Aorta (tissue), 5 donors: ENCODE results near the gene TBC1D1. TPM values are rescaled to one million over a fixed set of nuclear protein-coding genes. Genes with fewer than 3 reads are reported as not detected.
A peak's percentile ranks its signal among the peaks of the same experiment; 100 is the strongest.

Experiments used
- ATAC-seq: fragments of 200-7000 bp; cut with Tn5 transposase; one replicate; pipeline ENCODE4 v1.9.1; 2022; ENCODE audit warnings: moderate library complexity; ENCODE audit not compliant: low FRiP score
- DNase-seq, 2 donors: peaks; one replicate each; pipeline ENCODE4 v3.0.0-alpha.2; 2020
- H3K27ac ChIP-seq, 2 donors: one replicate each; pipeline ENCODE4 v1.5.1; 2013; ENCODE audit warnings: low read length in 2 of 2, mild to moderate bottlenecking in 2 of 2, moderate library complexity in 2 of 2, control low read depth in 1 of 2, inconsistent platforms in 1 of 2, low read depth in 1 of 2
- H3K27me3 ChIP-seq, 2 donors: one replicate each; pipeline ENCODE4 v1.6.1; 2013; ENCODE audit warnings: control low read depth in 1 of 2, low read length in 1 of 2, mild to moderate bottlenecking in 1 of 2, moderate library complexity in 1 of 2; ENCODE audit not compliant: insufficient read depth in 2 of 2, control insufficient read depth in 1 of 2
- H3K36me3 ChIP-seq, 2 donors: one replicate each; pipeline ENCODE4 v1.6.1; 2013; ENCODE audit warnings: control low read depth in 1 of 2, low read length in 1 of 2, mild to moderate bottlenecking in 1 of 2; ENCODE audit not compliant: insufficient read depth in 2 of 2, control insufficient read depth in 1 of 2
- H3K4me1 ChIP-seq, 2 donors: one replicate each; pipeline ENCODE4 v1.6.1; 2013; ENCODE audit warnings: low read length in 2 of 2, control low read depth in 1 of 2, mild to moderate bottlenecking in 1 of 2, moderate library complexity in 1 of 2; ENCODE audit not compliant: insufficient read depth in 2 of 2, control insufficient read depth in 1 of 2
- H3K4me3 ChIP-seq, 2 donors: one replicate each; pipeline ENCODE4 v1.5.1; 2013; ENCODE audit warnings: low read length in 2 of 2, control low read depth in 1 of 2, mild to moderate bottlenecking in 1 of 2
- H3K9me3 ChIP-seq: one replicate; pipeline ENCODE4 v1.6.1; 2013; ENCODE audit warnings: mild to moderate bottlenecking, low read length; ENCODE audit not compliant: control insufficient read depth
- WGBS, 2 donors: extraction: QIAGEN DNeasy Blood & Tissue Kit; methylation state at CpG; one replicate each; pipeline ENCODE4 v1.1.7; 2013; 5-methylcytosine and 5-hydroxymethylcytosine counted together
- intact Hi-C, 2 donors: fragments of 100-400 bp; cut with DNase I; formaldehyde crosslinking; loops; one replicate each; pipeline versions ENCODE4 v1.14.2 to v1.15.0; 2022
- polyA plus RNA-seq, 2 donors: library from polyadenylated mRNA; stranded (reverse); fragments of 200-250 nt; gene quantifications; one replicate each; pipeline ENCODE4 v1.2.3, GENCODE V29; 2013
- total RNA-seq, 2 donors: library from RNA; stranded (reverse); fragmentation: NEBNext Ultra II Directional; extraction: Animal tissue kit (Norgen Biotek cat#: 25700); gene quantifications; one replicate each; pipeline ENCODE4 v1.2.1, GENCODE V29; 2021
- donor health status: healthy with polysubstance abuse.
- donor health status: Bipolar disorder and iron deficiency.
- donor health status: DM: no; HTN: no; CAD: no.
- donor health status: DM: no; HTN: no; CAD: no.
- donor health status: DM: yes; HTN: yes; CAD: no.

The TBC1D1 gene
- total and polyA plus RNA-seq, 4 donors: 66.4 to 219 (median 115) TPM

DNA sequence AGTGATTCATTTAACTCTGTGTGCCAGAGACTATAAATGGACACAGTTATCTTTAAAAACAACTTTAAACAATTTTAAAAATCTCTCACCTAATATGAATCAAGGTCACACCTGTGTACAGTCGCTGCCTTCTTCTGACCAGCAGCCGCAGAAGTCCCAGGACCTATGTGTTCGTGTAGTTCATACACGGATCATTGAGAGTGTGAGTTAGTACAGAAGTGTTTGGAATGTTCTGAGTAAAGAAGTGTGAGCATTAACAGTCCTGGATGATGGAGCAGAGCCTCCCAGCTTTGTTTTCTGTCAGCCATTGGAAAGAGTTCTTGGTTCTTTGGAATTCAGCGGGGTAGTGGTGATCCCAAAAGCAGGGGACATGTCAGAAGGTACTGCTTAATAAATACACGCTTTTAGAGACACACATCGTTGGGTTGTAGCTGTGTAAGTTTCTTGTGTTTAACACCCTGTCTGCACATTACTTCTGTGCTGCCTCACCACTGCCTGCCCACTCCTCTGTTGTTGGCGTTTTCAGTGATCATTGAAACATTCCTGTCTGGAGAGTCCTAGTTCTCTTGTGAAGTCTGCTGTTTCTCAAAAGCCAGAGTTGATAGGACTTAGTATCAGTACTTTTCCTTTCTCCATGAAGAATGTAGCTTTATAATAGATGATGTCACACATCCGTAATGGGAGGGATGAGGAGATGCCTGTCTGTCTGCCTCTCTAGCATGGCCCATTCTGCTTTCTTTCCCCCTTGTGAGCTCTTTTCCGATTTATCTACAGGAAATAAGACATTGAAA lies 159.9 kb downstream of the TBC1D1 start:
- intact Hi-C loops: no loop called here
- Histone ChIP-seq H3K9me3 (no peaks in the 10 kb centered on the region), H3K4me1 (peaks cover 0 to 2% of the 10 kb centered on the region in 2 donors), H3K36me3 (peaks cover 2 to 5% of the 10 kb centered on the region in 2 donors), H3K4me3 (no peak overlapping the region), H3K27ac (no peak overlapping the region), H3K27me3 (no peaks in the 10 kb centered on the region)
- ATAC-seq (peak; percentile 26), DNase-seq (no peak)
- WGBS, 2 donors: 43 to 49% methylated on average over 10 of the region's 10 CpGs

DNA sequence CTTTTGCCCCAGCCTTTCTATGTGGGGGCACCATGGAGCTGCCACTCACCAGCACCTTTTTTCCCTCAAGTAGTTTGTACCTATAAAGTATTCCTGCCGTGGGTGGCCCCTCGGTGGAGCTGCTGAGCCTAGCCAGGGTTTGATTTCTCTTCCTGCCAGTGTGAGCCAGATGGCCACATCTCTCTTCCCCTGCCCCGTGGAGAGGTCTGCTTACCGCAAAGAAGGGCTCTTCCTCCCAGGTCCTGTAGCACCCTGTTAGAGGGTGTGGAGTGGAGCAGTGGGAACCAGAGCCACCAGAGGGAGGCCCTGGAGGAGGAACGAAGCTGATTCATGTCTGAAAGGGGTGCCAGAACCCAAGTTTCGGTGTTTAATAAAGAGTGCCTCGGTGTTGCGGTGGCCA lies 164.7 kb downstream of the TBC1D1 start:
- peak; percentile 44 for ATAC-seq
- 56 to 57% methylated on average over 8 of the region's 8 CpGs for WGBS, 2 donors
- H3K27ac ChIP-seq: no peak overlapping the region
- intact Hi-C loops: no loop called here
- H3K4me1 ChIP-seq: no peaks in the 10 kb centered on the region
- H3K36me3 ChIP-seq: peaks cover 0 to 2% of the 10 kb centered on the region in 2 donors
- no peaks in the 10 kb centered on the region for H3K27me3 ChIP-seq
- H3K4me3 ChIP-seq: no peak overlapping the region
- DNase-seq: no peak
- H3K9me3 ChIP-seq: no peaks in the 10 kb centered on the region

DNA sequence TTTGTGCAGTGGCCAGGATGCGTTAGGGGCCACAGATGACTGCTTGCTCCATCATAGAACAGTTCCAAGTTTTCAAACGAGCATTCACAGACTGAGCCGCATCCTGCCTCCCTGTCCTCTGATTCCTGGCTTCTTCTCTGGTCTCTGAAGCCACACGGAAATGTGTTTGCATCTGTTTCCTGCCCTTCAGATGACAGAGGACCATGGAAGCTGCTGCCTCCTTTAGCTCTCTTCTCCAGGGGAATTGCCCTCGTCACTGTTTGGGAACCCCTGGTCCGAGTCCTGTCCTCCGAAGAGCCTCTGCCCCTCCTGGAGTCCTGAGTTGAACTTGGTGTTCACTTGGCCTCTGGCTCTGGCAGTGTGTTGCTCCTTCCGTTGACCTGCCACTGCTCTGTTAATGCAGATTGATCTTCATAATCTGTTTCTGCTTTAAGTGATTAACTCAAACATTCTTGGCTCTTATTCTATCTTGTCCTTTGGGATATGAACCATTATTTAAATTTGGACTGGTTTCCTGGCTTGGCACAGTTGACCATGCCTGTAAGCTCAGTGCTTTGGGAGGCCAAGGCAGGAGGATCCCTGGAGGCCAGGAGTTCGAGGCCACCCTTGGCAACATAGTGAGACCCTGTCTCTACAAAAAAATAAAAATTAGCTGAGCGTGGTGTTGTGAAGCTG lies 165.3 kb downstream of the TBC1D1 start:
- intact Hi-C loops: no loop called here
- Histone ChIP-seq H3K4me3 (no peak overlapping the region), H3K36me3 (peaks cover 0 to 3% of the 10 kb centered on the region in 2 donors), H3K27ac (no peak overlapping the region), H3K9me3 (no peaks in the 10 kb centered on the region), H3K27me3 (no peaks in the 10 kb centered on the region), H3K4me1 (no peaks in the 10 kb centered on the region)
- 59 to 60% methylated on average over 10 of the region's 10 CpGs for WGBS, 2 donors
- ATAC-seq (peak; percentile 26), DNase-seq (no peak)

DNA sequence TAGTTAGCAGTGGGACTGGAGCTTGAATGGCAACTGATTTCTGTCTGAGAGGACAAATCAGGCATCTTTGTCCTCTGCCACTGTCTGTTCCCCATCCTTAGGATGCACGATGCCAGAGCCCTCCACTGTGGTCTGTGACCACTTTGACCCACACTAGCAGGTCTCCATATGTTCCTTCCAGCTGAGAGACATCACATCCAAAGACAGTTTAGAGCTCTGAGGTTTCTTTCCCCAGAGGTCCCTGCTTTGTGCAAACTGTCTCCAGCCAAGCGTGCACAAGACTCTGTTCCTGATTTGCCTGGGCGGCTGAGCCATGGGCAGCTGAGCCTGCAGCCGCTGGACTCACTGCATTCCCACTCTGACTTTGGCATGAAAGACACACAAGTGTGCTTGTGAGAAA lies 167.3 kb downstream of the TBC1D1 start:
- WGBS, 2 donors: 47 to 51% methylated on average over 4 of the region's 4 CpGs
- Histone ChIP-seq H3K36me3 (peaks cover 0 to 3% of the 10 kb centered on the region in 2 donors), H3K9me3 (no peaks in the 10 kb centered on the region), H3K27me3 (no peaks in the 10 kb centered on the region), H3K4me1 (no peaks in the 10 kb centered on the region), H3K4me3 (no peak overlapping the region), H3K27ac (no peak overlapping the region)
- no peak for ATAC-seq
- no peak for DNase-seq
- intact Hi-C loops: no loop called here

DNA sequence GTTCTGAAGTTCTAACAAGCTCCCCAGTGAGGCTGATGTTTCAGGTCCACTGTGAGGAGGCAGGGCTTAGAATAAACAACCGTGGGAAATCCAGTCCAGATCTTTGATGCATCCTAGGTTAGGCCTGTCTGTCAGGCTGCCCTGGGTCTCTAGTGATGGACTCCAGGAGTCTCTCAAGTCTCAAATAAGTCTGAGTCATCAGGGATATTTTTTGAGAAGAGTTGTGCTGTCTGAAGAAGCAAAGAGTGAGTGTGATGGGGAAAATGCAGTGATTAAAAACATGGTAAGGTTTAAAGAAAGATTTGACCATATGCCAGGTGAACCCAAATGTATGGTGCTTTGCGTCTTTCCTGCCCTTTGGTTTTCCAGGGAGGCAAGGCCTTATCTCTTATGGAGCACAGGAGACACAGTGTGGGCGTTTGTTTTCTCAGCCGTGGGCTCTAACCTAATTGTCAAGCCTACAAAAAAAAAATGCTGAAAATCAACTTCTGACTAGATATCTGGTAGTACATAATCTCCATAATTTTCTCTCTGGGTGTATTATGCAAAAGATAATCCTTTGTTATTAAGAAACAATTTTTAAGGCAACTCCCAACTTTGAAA lies 170.0 kb downstream of the TBC1D1 start:
- no peak for ATAC-seq
- WGBS, 2 donors: 42 to 44% methylated on average over 4 of the region's 4 CpGs
- DNase-seq: no peak
- intact Hi-C loops: loop anchor here (5.0 to 10.0 kb wide), 6 partner anchors 116 to 671 kb away; no protein-coding TSS in a partner anchor
- Histone ChIP-seq H3K36me3 (peaks cover 0 to 3% of the 10 kb centered on the region in 2 donors), H3K4me3 (no peak overlapping the region), H3K9me3 (no peaks in the 10 kb centered on the region), H3K27ac (no peak overlapping the region), H3K4me1 (no peaks in the 10 kb centered on the region), H3K27me3 (no peaks in the 10 kb centered on the region)

DNA sequence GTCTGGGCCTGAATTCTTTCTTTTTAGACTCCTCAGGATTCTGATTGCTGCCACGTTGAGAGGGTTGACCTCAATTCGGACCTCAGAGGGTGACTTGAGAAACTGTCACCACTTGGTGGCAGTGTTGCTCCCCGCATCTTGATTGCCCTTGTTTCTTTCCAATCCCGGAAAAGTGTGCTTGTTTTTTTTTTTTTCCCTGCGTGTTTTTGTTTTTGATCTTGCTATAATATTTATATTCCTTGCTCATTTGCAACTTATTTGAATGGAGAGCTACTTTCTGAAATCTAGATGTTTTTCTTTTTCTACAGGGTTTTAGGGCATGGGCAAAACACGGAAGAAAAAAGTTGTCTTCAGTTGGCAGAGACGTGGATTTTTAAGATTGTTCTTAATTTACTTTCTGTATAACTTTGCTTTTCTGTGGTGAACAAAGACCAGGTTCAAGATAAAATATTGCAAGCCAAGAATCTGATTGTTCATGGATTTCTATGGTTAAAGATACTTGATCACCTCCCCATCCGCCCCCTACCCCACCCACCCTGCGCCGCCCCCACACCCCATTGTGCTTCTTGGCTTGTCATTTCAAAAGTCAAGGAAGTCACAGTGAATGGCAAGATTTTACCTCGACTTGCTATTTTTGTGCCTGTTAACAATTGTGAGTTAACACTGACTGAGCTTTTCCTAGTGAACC lies 171.3 kb downstream of the TBC1D1 start:
- Histone ChIP-seq H3K27me3 (no peaks in the 10 kb centered on the region), H3K9me3 (no peaks in the 10 kb centered on the region), H3K4me1 (no peaks in the 10 kb centered on the region), H3K27ac (peak overlapping the region in 1 of 2 donors; percentile 82), H3K36me3 (peaks cover under 1 to 3% of the 10 kb centered on the region in 2 donors), H3K4me3 (peak overlapping the region; percentile 29 to 55)
- intact Hi-C loops: loop anchor here (5.0 to 10.0 kb wide), 6 partner anchors 115 to 670 kb away; no protein-coding TSS in a partner anchor
- 2% methylated on average over 11 of the region's 11 CpGs for WGBS, 2 donors
- peak; percentile 83 to 86 for DNase-seq
- ATAC-seq: peak; percentile 86

DNA sequence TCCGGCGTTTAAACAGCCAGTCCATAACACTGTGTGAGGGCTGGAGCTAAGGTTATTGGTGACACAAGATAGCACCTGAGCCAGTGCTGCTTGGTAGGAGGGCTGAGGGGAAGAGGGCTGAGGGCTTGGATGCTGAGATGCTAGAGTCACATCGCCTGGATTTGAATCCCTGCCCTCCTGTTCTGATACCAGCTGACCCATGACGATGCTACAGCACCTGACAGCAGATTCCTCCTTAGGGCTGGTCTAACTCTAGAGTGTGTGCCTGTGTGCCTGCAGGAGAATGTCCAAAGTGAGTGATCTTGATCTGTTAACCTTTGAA lies 171.9 kb downstream of the TBC1D1 start:
- Histone ChIP-seq H3K27me3 (no peaks in the 10 kb centered on the region), H3K9me3 (no peaks in the 10 kb centered on the region), H3K27ac (peak overlapping the region; percentile 7 to 82), H3K36me3 (peaks cover 3 to 5% of the 10 kb centered on the region in 2 donors), H3K4me1 (no peaks in the 10 kb centered on the region), H3K4me3 (peak overlapping the region in 1 of 2 donors; percentile 29)
- DNase-seq: no peak
- ATAC-seq: peak; percentile 56
- 20 to 21% methylated on average over 4 of the region's 4 CpGs for WGBS, 2 donors
- intact Hi-C loops: loop anchor here (5.0 to 10.0 kb wide), 6 partner anchors 115 to 670 kb away; no protein-coding TSS in a partner anchor

DNA sequence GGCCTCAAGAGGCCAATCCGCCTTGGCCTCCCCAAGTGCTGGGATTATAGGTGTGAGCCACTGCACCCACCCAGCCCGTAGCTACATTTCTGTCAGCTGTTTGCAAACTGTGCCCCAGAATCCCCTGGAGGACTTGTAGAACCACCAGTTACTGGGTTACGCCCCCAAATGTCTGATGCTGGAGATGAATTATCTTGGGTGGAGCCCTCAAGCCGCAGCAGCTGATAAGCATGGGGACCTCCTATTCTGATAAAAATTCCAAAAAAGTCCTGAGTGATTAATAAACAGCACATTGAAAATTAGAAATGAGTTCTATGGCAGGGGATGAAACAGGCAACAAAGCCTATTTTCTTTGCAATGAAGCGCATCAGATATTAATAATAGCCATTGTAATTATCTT lies 174.3 kb downstream of the TBC1D1 start:
- no peak for ATAC-seq
- Histone ChIP-seq H3K4me3 (no peak overlapping the region), H3K4me1 (no peaks in the 10 kb centered on the region), H3K27ac (no peak overlapping the region), H3K27me3 (no peaks in the 10 kb centered on the region), H3K9me3 (no peaks in the 10 kb centered on the region), H3K36me3 (peaks cover 5 to 9% of the 10 kb centered on the region in 2 donors)
- intact Hi-C loops: loop anchor here in 1 of 2 donors (10.0 kb wide), 1 partner anchor 610 kb away; no protein-coding TSS in a partner anchor
- DNase-seq: no peak
- 75 to 86% methylated on average over 5 of the region's 5 CpGs for WGBS, 2 donors
